Body of pancreas (tissue), 4 donors: Measurements from ENCODE around the gene DGCR8.

Experiments
- POLR2A ChIP-seq, 3 donors: fragments of 450-650 bp; IDR thresholded peaks; one replicate each; pipeline ENCODE4 v1.6.1; 2016; ENCODE audit warnings: antibody characterized with exemption in 3 of 3, mild to moderate bottlenecking in 2 of 3
- TF ChIP-seq, protein P1 (sequence below), 7 experiments: fragments of 450-650 bp in 4 of 7; fragments of 200-600 bp in 3 of 7; sonication (generic) in 3 of 7; IDR thresholded peaks; one replicate each; pipeline ENCODE4 v1.5.1; 2016 to 2019; ENCODE audit warnings: antibody characterized with exemption in 7 of 7

DNA sequence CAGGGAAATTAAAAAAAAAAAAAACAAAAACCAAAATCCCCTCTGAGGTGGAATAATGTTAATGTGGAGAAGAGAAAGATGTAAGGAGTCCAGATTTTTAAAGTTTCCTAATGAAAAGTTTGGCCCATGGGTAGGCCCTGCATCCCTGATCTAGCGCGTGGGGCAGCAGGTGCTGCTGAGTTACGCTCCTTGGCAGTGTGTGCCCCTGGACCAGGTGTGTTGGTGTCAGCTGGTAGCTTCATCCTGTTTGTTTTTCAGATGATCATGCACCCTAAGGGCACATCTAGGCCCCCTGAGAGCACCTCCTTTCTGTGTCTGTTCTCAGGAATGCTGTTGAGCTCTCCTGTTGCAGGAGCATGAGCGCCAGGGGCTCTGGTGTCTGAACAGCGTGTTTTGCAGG, 6.7 kb downstream of the DGCR8 start:
- TF ChIP-seq, protein P1, sequence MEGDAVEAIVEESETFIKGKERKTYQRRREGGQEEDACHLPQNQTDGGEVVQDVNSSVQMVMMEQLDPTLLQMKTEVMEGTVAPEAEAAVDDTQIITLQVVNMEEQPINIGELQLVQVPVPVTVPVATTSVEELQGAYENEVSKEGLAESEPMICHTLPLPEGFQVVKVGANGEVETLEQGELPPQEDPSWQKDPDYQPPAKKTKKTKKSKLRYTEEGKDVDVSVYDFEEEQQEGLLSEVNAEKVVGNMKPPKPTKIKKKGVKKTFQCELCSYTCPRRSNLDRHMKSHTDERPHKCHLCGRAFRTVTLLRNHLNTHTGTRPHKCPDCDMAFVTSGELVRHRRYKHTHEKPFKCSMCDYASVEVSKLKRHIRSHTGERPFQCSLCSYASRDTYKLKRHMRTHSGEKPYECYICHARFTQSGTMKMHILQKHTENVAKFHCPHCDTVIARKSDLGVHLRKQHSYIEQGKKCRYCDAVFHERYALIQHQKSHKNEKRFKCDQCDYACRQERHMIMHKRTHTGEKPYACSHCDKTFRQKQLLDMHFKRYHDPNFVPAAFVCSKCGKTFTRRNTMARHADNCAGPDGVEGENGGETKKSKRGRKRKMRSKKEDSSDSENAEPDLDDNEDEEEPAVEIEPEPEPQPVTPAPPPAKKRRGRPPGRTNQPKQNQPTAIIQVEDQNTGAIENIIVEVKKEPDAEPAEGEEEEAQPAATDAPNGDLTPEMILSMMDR (IDR thresholded peaks at IDR 0.05) = no peak
- no peak for TF ChIP-seq POLR2A (IDR thresholded peaks at IDR 0.05)
